Mononuclear cell (primary cell): ENCODE results near the gene SCGB1A1. TPM values are rescaled to one million over a fixed set of nuclear protein-coding genes. Genes with fewer than 3 reads are reported as not detected.
"Not testable (repeated sequence)": the region's sequence is repeated elsewhere in the genome, so short reads cannot be mapped to it uniquely, and the experiment has no call there.

Experiments used
- H3K27me3 ChIP-seq: 2 replicates; pipeline ENCODE4 v1.6.0; 2011; ENCODE audit warnings: low read length, control low read depth; ENCODE audit not compliant: insufficient read depth
- H3K4me1 ChIP-seq: 2 replicates; pipeline ENCODE4 v1.5.1; 2011; ENCODE audit warnings: mild to moderate bottlenecking, low read length, control low read depth; ENCODE audit not compliant: insufficient read depth
- H3K4me3 ChIP-seq: 2 replicates; pipeline ENCODE4 v1.5.1; 2011; ENCODE audit warnings: mild to moderate bottlenecking, low read length, moderate library complexity
- H3K9me3 ChIP-seq: 2 replicates; pipeline ENCODE4 v1.5.1; 2011; ENCODE audit warnings: low read depth, mild to moderate bottlenecking, control low read depth, low read length
- total RNA-seq: library from RNA; depleted of rRNA; stranded (reverse); fragments of >200 nt; gene quantifications from one replicate; pipeline ENCODE4 v1.2.3, GENCODE V29; 2012

The SCGB1A1 gene, protein sequence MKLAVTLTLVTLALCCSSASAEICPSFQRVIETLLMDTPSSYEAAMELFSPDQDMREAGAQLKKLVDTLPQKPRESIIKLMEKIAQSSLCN
- not detected for total RNA-seq

DNA sequence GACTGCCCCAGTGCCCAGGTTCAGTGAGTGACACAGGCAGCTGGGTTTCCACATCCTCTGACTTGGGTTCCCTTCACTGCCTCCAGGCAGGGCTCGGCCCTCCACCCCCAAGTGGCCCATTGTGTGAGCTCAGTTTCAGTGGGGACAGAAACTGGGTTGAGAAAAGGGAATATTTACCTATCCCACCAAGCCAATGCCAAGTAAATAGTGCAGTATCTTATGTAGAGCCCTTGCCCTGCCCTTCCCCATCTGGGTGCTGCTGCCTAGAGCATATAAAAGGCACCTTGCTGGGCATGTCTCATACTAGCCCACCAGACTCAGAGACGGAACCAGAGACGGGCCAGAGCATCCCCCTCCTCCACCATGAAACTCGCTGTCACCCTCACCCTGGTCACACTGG, at the start of gene SCGB1A1:
Gene SCGB1A1 (plus strand): TSS at position 301 of the 400 bp plus-strand sequence. CDS start 63 bp downstream, at position 364.
- no peaks in the 10 kb centered on the region for H3K9me3 ChIP-seq
- H3K27me3 ChIP-seq, result no peaks in the 10 kb centered on the region
- H3K4me3 ChIP-seq, result no peak within 1 kb of the TSS
- no peaks in the 10 kb centered on the region for H3K4me1 ChIP-seq

DNA sequence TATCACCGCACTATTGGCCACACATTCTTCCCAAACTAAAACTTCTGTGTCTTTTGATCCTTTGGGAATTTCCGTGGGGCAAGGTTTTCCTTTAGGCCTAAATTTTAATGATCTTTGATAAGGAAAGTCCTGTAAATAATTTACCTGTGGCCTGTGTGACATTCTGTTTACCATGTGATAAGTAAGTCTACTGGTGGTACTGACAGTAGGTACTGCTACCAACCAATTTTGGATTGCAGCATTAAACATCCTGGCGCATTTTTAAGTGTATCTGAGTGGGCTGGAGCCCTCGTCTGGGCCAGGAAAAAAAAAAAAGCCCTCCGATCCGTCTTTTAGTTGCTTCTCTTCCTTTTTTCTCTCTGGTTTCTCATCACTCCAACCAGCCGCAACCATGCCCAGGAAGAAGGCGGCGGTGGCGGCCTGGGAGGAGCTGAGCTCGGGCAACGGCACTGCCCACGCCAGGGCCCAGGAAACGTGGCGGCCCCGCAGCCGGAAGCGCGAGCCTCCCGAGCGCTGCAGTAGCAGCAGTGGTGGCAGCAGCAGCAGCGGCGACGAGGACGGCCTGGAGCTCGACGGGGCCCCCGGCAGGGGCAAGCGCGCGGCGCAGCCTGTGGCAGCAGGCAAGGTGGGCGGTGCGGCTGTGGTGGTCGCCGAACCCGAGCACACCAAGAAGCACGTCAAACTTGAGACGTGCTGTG, 47.9 kb upstream of the SCGB1A1 start:
- Histone ChIP-seq H3K9me3 (no peaks in the 10 kb centered on the region), H3K4me1 (no peaks in the 10 kb centered on the region), H3K4me3 (no peak overlapping the region), H3K27me3 (no peaks in the 10 kb centered on the region)

DNA sequence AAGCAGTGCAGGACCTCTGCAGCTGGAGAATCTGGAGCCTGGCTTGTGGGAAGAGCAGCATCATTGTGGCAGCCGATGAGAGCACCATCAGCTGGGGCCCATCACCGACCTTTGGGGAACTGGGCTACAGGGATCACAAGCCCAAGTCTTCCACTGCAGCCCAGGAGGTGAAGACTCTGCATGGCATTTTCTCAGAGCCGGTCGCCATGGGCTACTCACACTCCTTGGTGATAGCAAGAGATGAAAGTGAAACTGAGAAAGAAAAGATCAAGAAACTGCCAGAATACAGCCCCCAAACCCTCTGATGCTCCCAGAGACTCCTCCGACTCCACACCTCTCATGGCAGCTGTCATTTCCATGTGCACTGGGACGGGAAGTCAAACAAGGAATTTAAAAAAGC, 46.0 kb upstream of the SCGB1A1 start:
- no peak overlapping the region for H3K4me3 ChIP-seq
- no peaks in the 10 kb centered on the region for H3K4me1 ChIP-seq
- no peaks in the 10 kb centered on the region for H3K9me3 ChIP-seq
- no peaks in the 10 kb centered on the region for H3K27me3 ChIP-seq

DNA sequence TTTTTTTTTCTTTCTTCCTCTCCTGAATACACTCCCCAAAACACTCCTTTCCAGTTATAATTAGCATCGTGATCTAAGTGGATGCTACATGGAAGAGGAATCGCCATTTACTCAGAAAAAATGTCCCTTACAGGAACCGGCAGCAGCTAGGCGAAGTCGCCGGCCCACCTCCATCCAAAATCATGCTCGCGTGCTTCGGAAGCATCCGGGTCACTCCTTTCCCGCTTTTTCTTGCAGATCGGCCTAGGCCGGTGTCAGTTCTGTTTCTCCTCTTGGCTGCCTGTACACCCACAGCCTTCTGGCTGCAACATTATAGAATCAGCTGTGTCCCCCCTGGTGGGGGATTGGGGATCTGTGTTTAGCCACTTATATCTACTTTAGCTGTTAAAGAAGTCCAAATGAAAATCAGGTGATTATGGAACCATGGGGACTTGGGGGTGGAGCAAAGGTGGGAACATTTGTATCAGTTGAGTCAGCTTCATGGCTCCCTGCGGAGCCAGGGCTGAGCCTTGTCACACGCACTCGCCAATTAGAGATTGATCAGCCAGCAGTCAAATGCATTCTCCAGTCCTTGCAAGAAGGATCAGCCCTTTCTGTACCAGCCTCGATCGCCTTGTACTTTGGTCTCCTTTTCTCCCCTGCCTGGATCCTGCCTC, 45.2 kb upstream of the SCGB1A1 start:
- Histone ChIP-seq H3K4me3 (no peak overlapping the region), H3K9me3 (no peaks in the 10 kb centered on the region), H3K4me1 (no peaks in the 10 kb centered on the region), H3K27me3 (no peaks in the 10 kb centered on the region)

DNA sequence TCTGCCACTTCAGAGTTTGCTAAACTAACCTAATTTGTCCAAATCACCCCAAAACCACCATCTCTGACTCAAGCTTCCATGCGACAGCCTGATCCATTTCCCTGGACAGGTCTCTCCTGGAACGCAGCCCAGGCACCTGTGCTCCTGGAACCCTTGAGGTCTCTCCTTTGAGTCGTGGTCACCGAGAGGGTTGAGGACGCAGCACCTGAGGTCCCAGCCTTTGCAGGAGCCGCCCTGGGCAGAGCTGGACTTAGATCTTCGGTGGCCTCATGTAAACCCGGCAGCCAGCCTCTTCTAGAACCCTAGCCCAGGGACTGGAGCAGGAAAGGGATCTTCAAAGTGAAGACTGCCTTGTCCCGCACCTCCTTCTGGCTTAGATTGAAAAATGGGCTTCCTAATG, 44.0 kb upstream of the SCGB1A1 start:
- H3K27me3 ChIP-seq, result no peaks in the 10 kb centered on the region
- H3K4me1 ChIP-seq, result no peaks in the 10 kb centered on the region
- H3K4me3 ChIP-seq, result no peak overlapping the region
- no peaks in the 10 kb centered on the region for H3K9me3 ChIP-seq

DNA sequence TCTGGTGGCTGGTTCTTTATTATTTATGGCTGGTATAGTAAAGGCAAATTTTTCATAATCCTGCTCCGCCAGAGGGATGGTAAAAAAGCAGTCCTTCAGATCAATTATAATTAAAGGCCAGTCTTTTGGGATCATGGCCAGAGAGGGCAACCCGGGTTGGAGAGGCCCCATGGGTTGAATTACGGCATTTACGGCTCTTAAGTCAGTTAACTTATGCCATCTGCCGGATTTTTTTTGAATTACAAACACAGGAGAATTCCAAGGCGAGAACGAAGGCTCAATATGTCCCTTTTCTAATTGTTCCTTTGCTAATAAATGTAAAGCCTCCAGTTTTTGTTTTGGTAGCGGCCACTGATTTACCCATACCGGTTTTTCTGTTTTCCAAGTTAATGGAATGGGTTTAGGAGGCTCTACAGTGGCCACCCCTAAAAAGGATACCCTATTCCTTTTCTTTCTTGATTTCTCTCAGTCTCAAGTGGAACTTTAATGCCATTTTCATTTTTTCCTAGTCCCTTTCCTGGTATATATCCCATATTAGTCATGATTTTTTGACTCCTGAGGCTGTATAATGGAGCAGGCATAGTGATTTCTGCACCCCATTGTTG, 40.3 kb upstream of the SCGB1A1 start:
- not testable (repeated sequence) for H3K9me3 ChIP-seq, H3K4me3 ChIP-seq, H3K27me3 ChIP-seq, H3K4me1 ChIP-seq

DNA sequence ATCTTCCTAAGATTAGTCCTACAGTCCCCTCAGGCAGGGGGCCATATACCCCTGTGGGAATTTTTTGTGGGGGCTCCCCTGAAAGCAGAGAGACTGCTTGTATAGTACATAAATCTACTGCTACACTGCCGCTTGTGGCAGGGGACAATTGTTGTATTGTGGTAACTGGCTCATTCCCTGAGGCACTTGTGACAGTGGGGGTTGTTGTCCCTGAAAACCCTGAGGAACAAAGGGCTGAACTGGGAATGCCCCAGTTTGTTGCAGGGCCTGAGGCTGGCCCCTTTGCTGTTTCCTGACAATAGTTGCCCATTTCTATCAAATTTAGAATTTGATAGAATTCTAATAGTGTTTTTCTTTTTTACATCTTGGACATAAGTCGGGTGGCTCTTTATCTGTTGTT, 39.2 kb upstream of the SCGB1A1 start:
- H3K4me3 ChIP-seq, H3K9me3 ChIP-seq, H3K27me3 ChIP-seq, H3K4me1 ChIP-seq: not testable (repeated sequence)

DNA sequence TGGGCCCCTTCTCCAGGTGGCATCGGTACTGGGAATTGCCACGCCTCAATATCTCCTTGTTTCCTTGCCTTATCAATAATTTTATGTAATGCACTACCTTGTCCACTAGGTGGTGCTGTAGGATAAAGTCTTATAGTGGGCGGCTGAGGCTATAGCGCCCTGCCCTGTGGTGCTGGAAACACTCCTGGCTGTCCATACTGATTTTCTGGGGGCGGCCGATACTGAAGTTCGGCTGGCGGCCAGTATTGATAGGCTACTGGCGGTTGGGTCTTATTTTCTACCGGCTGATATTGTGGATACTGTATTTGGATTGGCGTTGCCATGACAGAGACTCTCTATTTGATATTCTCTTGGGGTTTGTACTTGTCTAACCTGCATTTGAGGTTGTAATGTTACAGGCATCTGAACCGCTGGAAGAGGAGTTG, 38.0 kb upstream of the SCGB1A1 start:
- not testable (repeated sequence) for H3K27me3 ChIP-seq, H3K4me1 ChIP-seq, H3K4me3 ChIP-seq, H3K9me3 ChIP-seq

DNA sequence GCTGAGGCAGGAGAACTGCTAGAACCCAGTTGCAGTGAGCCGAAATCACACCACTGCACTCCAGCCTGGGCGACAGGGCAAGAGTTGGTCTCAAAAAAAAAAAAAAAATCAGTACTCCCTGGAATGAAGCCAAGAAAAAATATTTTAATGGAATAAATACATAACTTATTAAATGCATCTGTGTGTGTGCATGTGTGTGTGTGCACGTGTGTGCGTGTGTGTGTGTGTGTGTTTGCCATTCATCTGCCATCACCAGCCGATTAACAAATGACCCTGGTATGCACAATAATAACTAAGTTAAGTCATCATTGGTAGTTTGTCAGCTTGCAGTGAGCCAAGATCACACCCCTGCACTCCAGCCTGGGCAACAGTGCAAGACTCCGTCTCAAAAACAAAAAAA, 35.0 kb upstream of the SCGB1A1 start:
- H3K4me3 ChIP-seq, result no peak overlapping the region
- H3K9me3 ChIP-seq, result no peaks in the 10 kb centered on the region
- peaks cover 13% of the 10 kb centered on the region for H3K4me1 ChIP-seq
- no peaks in the 10 kb centered on the region for H3K27me3 ChIP-seq

DNA sequence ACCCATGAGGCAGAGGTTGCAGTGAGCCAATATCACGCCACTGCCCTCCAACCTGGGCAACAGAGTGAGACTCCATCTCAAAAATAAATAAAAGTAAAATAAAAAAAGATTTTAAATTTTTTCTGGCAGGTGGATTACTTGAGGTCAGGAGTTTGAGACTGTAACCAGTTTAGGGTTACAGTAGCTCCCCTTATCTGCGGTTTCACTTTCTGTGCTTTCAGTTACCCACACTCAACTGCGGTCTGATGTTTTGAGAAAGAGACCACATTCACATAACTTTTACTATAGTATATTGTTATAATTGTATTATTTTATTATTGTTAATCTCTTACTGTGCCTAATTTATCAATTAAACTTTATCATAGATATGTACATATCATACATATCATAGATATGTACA, 32.8 kb upstream of the SCGB1A1 start:
- peaks cover 14% of the 10 kb centered on the region for H3K4me1 ChIP-seq
- H3K9me3 ChIP-seq, H3K27me3 ChIP-seq, H3K4me3 ChIP-seq: not testable (repeated sequence)

DNA sequence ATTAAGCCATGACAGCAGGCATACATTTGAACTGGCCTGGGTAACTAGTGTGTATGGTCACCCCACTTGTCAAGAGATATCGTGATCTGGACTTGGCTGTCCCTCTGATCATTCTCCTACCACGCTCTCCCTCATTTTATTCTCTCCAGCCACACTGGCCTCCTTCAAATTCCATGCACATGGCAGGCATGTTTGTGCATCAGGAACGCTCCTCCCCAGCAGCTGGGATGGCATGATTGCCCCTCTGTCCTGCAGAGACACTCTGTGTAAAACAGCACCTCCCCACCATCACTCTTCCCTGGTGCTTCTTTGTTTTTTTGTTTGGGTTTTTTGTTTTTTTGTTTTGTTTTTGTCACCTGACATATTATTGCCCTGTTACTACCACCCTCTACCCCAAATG, 31.5 kb upstream of the SCGB1A1 start:
- Histone ChIP-seq H3K27me3 (no peaks in the 10 kb centered on the region), H3K4me3 (no peak overlapping the region), H3K4me1 (peaks cover 13% of the 10 kb centered on the region), H3K9me3 (no peaks in the 10 kb centered on the region)

DNA sequence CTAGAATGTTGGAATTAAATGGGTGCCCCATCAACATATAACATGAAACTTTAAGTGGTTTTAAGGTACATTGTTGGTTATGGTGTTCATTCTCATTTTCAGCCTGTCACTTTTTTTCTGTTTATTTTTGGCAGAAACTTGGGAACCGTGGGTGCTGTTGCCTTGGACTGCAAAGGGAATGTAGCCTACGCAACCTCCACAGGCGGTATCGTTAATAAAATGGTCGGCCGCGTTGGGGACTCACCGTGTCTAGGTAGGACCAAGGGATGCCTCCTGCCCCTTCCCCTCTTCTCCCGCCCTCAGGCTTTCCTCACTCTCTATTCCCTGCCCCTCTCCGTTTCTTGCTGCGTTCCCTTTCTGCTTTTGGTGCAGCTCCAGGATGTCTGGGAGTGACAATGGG, 29.8 kb upstream of the SCGB1A1 start:
- no peak overlapping the region for H3K4me3 ChIP-seq

DNA sequence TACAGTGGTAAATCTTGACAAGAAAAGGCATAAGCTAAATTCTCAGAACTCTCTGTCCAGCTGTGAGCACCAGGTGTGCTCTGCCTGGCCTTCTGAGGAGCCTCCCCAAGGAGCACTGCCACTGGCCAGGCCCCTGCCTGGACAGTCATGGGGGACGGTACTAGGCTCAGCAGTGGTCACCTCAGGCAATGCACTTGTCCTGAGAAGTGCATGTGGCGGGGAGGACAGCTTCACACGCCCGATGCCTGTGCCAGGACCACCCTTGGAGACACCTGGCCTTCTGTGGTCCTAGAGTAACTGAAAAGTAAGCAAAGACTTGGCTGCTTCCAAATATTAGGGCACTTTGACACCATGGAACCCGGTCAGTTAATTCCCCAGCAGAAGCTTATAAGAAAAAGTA, 28.6 kb upstream of the SCGB1A1 start:
- Histone ChIP-seq H3K27me3 (no peaks in the 10 kb centered on the region), H3K9me3 (no peaks in the 10 kb centered on the region), H3K4me1 (peaks cover 25% of the 10 kb centered on the region), H3K4me3 (no peak overlapping the region)

More for the DNA sequence above, 29.8 kb upstream of the SCGB1A1 start:
- Histone ChIP-seq H3K27me3 (no peaks in the 10 kb centered on the region), H3K4me1 (peaks cover 22% of the 10 kb centered on the region), H3K9me3 (no peaks in the 10 kb centered on the region)

DNA sequence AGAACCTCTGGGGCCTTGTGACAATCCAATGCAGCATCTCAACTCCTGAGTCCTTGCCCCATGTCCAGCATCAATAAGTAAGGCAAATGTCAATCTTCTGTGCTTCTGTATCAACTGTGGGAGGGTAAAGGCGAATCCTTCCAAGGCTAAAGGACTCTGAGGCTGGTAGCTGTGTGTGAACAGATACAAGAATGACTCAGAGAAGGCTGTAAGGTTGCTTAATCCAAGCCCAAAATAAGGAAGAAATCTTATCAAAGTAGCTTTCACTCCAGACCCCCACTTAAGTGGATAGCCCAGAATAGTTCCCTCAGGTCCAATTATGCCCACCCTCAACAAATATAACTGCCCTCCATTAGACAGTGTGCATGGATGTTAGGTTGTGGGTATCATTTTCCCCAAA, 28.1 kb upstream of the SCGB1A1 start:
- no peaks in the 10 kb centered on the region for H3K9me3 ChIP-seq
- peaks cover 26% of the 10 kb centered on the region for H3K4me1 ChIP-seq
- H3K4me3 ChIP-seq, result no peak overlapping the region
- no peaks in the 10 kb centered on the region for H3K27me3 ChIP-seq

DNA sequence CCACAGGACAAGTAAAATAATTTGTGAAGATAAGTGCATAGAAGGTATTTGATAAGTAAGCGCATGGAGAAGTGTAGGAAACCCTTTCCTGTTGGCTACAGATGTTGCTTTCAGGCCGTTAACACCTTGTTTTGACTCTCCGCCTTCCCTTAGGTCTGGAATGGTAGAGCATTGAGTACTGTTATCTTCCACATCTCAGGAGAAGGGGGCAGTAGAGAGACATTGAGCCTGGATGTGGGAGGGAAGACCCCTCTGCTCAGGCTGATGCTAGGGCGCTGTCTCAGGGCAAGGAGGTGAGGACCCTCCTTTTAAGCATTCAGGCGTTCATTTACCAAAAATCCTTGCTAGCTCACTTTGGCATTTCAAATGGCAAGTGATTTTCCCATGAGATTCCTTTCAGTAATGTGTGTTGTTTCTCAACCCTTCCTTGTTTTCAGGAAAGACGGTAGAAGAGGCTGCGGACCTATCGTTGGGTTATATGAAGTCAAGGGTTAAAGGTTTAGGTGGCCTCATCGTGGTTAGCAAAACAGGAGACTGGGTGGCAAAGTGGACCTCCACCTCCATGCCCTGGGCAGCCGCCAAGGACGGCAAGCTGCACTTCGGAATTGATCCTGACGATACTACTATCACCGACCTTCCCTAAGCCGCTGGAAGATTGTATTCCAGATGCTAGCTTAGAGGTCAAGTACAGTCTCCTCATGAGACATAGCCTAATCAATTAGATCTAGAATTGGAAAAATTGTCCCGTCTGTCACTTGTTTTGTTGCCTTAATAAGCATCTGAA, 27.0 kb upstream of the SCGB1A1 start:
- H3K27me3 ChIP-seq, result no peaks in the 10 kb centered on the region
- H3K4me1 ChIP-seq, result peaks cover 20% of the 10 kb centered on the region
- H3K9me3 ChIP-seq, result no peaks in the 10 kb centered on the region
- H3K4me3 ChIP-seq, result no peak overlapping the region
